Measurements from ENCODE around the gene HERC3.

- TF ChIP-seq CTCF (IDR thresholded peaks at IDR 0.05) (peak in 1 of 6 experiments; percentile 7), POLR2A (IDR thresholded peaks at IDR 0.05) (peak in 1 of 2 donors; percentile 70)
Observed at GRCh38 chr4:88753658-88754571, 161.6 kb downstream of the HERC3 start.

Measured in thyroid gland (tissue), 4 donors.